Sigmoid colon (tissue), 7 donors: Measurements from ENCODE around the gene MYNN. TPM values are rescaled to one million over a fixed set of nuclear protein-coding genes. Genes with fewer than 3 reads are reported as not detected.

Experiments used
- DNase-seq: peaks from one replicate; pipeline ENCODE4 v3.0.0-alpha.2; 2019
- H3K27ac ChIP-seq, 4 donors: fragments of 200-600 bp; sonication (generic); one replicate each; pipeline ENCODE4 v1.5.1; 2016 to 2019; ENCODE audit warnings: mild to moderate bottlenecking in 1 of 4
- H3K27me3 ChIP-seq, 3 donors: fragments of 200-600 bp; sonication (generic); one replicate each; pipeline ENCODE4 v1.5.1; 2019; ENCODE audit warnings: mild to moderate bottlenecking in 1 of 3
- H3K36me3 ChIP-seq, 4 donors: fragments of 200-600 bp; sonication (generic); one replicate each; pipeline ENCODE4 v1.5.1; 2016 to 2019
- H3K4me1 ChIP-seq, 4 donors: fragments of 200-600 bp; sonication (generic); one replicate each; pipeline ENCODE4 v1.5.1; 2017 to 2019
- H3K4me3 ChIP-seq, 4 donors: fragments of 200-600 bp; sonication (generic); one replicate each; pipeline ENCODE4 v1.5.1; 2017 to 2019; ENCODE audit warnings: mild to moderate bottlenecking in 2 of 4, moderate library complexity in 1 of 4
- H3K9me3 ChIP-seq, 4 donors: fragments of 200-600 bp in 3 of 4; sonication (generic) in 3 of 4; one replicate each; pipeline versions ENCODE4 v1.5.1 to v1.6.1; 2013 to 2019
- EP300 ChIP-seq, 4 donors: sonication (generic); formaldehyde crosslinking; IDR thresholded peaks; one replicate each; pipeline ENCODE4 v1.6.1; 2017; ENCODE audit warnings: antibody characterized with exemption in 4 of 4
- POLR2A ChIP-seq, 2 donors: fragments of 450-650 bp; IDR thresholded peaks; one replicate each; pipeline ENCODE4 v1.6.1; 2016; ENCODE audit warnings: antibody characterized with exemption in 2 of 2, mild to moderate bottlenecking in 2 of 2, moderate library complexity in 2 of 2
- POLR2AphosphoS5 ChIP-seq, 4 donors: sonication (generic); formaldehyde crosslinking; IDR thresholded peaks; one replicate each; pipeline ENCODE4 v1.6.1; 2017; ENCODE audit warnings: antibody characterized with exemption in 4 of 4
- WGBS, 2 donors: extraction: QIAGEN DNeasy Blood & Tissue Kit; methylation state at CpG; one replicate each; pipeline ENCODE4 v1.1.7; 2013; 5-methylcytosine and 5-hydroxymethylcytosine counted together
- intact Hi-C: fragments of 100-400 bp; cut with DNase I; formaldehyde crosslinking; loops from one replicate; pipeline ENCODE4 v1.15.1; 2023
- polyA plus RNA-seq, 3 donors: library from polyadenylated mRNA; stranded (reverse); fragments of 200-250 nt; gene quantifications; one replicate each; pipeline ENCODE4 v1.2.3, GENCODE V29; 2013
- total RNA-seq, 4 donors: library from RNA; depleted of rRNA; stranded (reverse); fragments of >200 nt; gene quantifications; one replicate each; pipeline ENCODE4 v1.1.0, GENCODE V29; 2016
- TF ChIP-seq, protein P1 (sequence below), 4 experiments: fragments of 450-650 bp in 3 of 4; fragments of 200-600 bp in 1 of 4; IDR thresholded peaks; one replicate each; pipeline ENCODE4 v1.5.1; 2016 to 2019; ENCODE audit warnings: antibody characterized with exemption in 4 of 4, mild to moderate bottlenecking in 3 of 4, moderate library complexity in 2 of 4
- donor health status: healthy with polysubstance abuse.
- donor health status: Bipolar disorder and iron deficiency.
- donor health status: healthy.

MYNN gene
- total and polyA plus RNA-seq, 7 donors, result 7.6 to 24.4 (median 15.5) TPM

DNA sequence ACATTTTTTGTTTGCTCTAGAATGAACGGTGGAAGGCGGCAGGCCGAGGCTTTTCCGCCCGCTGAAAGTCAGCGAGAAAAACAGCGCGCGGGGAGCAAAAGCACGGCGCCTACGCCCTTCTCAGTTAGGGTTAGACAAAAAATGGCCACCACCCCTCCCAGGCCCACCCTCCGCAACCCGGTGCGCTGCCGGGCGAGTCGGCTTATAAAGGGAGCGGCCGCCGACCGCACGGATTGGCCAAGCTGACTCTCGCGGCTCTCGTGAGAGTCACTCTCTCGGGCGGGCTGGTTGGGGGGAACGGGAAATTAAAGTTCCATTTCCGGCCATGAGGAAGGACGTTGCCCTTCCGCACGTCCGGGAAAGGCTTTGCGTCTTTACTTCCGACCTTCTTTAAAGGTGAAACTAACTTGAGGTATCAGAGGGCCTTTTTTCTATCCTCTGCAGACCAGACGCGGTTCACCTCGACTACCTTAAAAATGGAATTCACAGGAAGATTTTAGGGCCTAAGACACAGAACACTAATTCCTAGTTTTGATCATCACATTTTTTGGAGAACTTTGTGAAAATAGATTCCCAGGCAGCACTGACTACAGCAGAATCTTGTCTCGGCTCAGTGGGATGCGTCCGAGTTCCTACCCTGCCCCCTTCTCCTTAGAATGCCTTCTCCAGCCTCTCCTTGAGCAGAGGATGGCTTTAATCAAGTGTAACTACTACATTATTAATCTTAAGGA, 8.1 kb upstream of the MYNN start, which contains the start of gene TERC:
Gene TERC, minus strand, starts transcription at position 179 of the 731 bp plus-strand sequence.
- H3K36me3 ChIP-seq, result no peaks in the 10 kb centered on the region
- no peaks in the 10 kb centered on the region for H3K27me3 ChIP-seq
- intact Hi-C loops, result loop anchor here (2.0 to 10.0 kb wide), 3 partner anchors 103 to 620 kb away; partner anchors contain the start of genes MECOM and SEC62
- H3K27ac ChIP-seq, result peak within 1 kb of the TSS; percentile 93 to 95 (median 94)
- DNase-seq, result peak; percentile 98
- TF ChIP-seq POLR2AphosphoS5 (IDR thresholded peaks at IDR 0.05), result peak; percentile 97 to 99 (median 98)
- TF ChIP-seq, protein P1, sequence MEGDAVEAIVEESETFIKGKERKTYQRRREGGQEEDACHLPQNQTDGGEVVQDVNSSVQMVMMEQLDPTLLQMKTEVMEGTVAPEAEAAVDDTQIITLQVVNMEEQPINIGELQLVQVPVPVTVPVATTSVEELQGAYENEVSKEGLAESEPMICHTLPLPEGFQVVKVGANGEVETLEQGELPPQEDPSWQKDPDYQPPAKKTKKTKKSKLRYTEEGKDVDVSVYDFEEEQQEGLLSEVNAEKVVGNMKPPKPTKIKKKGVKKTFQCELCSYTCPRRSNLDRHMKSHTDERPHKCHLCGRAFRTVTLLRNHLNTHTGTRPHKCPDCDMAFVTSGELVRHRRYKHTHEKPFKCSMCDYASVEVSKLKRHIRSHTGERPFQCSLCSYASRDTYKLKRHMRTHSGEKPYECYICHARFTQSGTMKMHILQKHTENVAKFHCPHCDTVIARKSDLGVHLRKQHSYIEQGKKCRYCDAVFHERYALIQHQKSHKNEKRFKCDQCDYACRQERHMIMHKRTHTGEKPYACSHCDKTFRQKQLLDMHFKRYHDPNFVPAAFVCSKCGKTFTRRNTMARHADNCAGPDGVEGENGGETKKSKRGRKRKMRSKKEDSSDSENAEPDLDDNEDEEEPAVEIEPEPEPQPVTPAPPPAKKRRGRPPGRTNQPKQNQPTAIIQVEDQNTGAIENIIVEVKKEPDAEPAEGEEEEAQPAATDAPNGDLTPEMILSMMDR (IDR thresholded peaks at IDR 0.05), result no peak
- peak; percentile 99 for TF ChIP-seq POLR2A (IDR thresholded peaks at IDR 0.05)
- peak in 1 of 4 donors; percentile 11 for TF ChIP-seq EP300 (IDR thresholded peaks at IDR 0.05)
- 7 to 8% methylated on average over 42 of the region's 42 CpGs for WGBS, 2 donors
- peaks cover 0 to 17% (median 4%) of the 10 kb centered on the region in 4 donors for H3K4me1 ChIP-seq
- peak within 1 kb of the TSS; percentile 69 to 74 (median 72) for H3K4me3 ChIP-seq
- H3K9me3 ChIP-seq, result peaks cover 0 to 2% (median 0%) of the 10 kb centered on the region in 4 donors

DNA sequence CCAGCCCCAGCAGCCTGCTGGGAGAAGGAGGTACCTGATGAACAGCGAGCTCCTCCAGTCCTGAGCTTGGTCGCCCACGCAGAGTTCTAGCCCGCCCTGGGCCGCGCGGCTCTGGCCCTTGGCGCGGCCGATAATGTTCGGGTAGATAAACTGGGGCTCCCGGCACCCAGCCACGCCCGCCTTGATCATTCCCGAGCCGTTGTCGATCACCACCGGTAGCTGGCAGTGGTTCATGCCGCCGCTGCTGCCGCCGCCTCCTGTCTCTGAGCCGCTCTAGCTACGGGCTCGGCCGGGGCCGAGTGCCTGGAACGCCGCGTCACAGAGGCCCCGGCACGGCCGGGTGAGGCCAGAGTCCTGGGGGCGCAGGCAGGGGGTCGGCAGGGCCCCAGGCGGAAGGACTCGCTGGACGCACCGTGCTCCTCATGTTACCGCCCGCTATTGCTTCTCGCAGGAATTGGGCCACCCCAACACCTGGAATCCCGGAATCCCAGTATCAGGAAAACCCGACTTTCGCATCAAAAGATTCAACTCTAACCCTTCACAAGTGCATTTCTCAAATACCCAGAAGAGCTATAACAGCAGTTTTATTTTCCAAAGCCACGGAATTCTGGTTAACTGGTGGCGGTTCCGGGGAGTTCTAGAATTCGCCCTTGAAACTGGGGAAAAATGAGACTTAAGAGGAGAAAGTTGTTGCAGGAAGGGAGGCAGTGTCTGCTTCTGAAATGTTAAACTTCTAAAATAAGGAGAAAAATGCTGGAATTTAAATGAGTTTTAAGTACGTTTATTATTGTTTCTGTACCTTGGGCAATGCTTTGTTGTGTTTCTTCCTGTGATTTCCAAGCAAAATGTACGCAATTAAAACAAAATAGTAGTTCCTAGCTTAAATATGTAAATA, 3.7 kb upstream of the MYNN start, which contains the start of gene ACTRT3:
Gene ACTRT3, minus strand, starts transcription at position 275 of the 895 bp plus-strand sequence. Its CDS starts 41 bp downstream, at position 234.
- Histone ChIP-seq H3K4me1 (peaks cover 0 to 14% (median 8%) of the 10 kb centered on the region in 4 donors), H3K27me3 (no peaks in the 10 kb centered on the region), H3K27ac (peak within 1 kb of the TSS; percentile 81 to 91 (median 91)), H3K4me3 (peak within 1 kb of the TSS; percentile 49 to 79 (median 74)), H3K36me3 (peaks cover 0 to 4% (median under 1%) of the 10 kb centered on the region in 4 donors), H3K9me3 (no peaks in the 10 kb centered on the region)
- peak; percentile 79 for DNase-seq
- intact Hi-C loops, result loop anchor here (5.0 to 10.0 kb wide), 2 partner anchors 43 to 625 kb away; partner anchors contain the start of genes LRRC34 and LRRIQ4
- TF ChIP-seq POLR2A (IDR thresholded peaks at IDR 0.05) (peak; percentile 3 to 14), EP300 (IDR thresholded peaks at IDR 0.05) (no peak), POLR2AphosphoS5 (IDR thresholded peaks at IDR 0.05) (peak in 2 of 4 donors; percentile 28 to 53)
- WGBS, 2 donors, result 1 to 2% methylated on average over 51 of the region's 51 CpGs

DNA sequence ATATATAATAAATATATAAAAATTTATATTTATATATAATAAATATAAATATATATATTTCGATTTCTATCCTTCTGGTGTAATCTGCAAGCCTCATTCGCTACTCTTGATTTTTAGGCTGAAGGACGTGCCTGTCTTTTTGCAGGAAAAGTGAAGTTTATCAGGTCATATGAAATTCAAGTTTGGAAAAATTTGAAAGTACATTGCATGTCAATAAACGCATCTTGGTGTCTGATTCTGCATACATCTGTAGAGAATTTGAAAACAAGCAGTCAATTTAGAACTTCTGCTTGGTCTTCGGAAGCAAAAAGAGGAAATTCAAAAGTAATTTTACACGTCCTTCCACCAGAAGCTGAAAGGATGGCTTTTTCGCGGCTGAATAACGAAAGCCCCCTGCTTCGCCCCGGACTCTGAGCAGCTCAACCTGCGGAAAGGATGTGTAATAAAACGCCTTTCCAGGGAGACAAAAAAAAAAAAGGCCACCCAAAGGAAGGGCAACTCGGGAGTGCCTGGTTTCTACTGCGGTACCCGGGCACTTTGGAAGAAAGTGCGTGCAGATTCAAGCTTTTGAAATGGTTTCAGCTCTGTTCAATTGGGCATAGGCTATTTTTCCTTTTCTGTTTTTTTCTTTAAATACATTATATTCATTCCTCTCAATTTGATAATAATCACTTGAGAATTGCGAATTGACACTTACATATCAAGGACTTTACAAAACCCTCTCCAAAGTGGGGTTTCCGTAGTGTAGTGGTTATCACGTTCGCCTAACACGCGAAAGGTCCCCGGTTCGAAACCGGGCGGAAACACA, 1.5 kb upstream of the MYNN start:
- Histone ChIP-seq H3K4me1 (peaks cover 0 to 31% (median 23%) of the 10 kb centered on the region in 4 donors), H3K27ac (peak overlapping the region; percentile 91 to 99 (median 98)), H3K4me3 (peak overlapping the region; percentile 68 to 94 (median 87)), H3K36me3 (peaks cover 0 to 24% (median 3%) of the 10 kb centered on the region in 4 donors), H3K9me3 (no peaks in the 10 kb centered on the region), H3K27me3 (no peaks in the 10 kb centered on the region)
- 1% methylated on average over 27 of the region's 27 CpGs for WGBS, 2 donors
- intact Hi-C loops, result loop anchor here (2.0 to 5.0 kb wide), 3 partner anchors 41 to 585 kb away; partner anchors contain the start of genes LRRC34, LRRIQ4, SEC62 and SKIL
- TF ChIP-seq POLR2AphosphoS5 (IDR thresholded peaks at IDR 0.05) (peak in 2 of 4 donors; percentile 11 to 37), EP300 (IDR thresholded peaks at IDR 0.05) (no peak)
- TF ChIP-seq, protein P1 (IDR thresholded peaks at IDR 0.05), result no peak
- DNase-seq, result peak; percentile 69

DNA sequence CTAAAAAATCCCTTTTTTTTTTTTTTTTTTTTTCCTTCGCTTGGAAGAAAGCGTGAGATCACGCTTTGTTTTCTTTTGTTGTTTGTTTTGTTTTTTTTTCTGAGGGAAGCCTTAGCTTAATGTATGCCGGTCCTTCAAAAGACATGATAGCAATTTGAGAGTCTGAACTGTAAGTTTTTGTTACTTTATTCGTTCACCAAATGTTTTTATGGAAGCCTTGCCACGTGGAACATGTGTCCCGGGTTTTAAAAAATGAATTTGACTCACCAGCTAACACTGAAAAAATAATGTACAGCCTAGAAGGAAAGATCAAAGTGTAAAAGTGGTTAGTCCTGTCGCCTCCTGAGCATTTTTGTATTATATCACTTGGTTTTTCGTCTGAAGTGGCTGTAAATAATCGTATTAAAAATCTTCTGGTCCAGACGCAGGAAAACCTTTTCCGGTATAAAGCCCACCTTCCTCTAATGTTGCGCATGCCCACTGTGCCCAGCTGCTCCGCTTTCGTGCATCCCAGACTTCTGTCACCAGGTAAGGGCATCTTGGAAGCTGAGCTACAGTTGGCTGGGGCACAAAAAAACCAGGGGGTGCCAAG, 795 bp upstream of the MYNN start:
- no peaks in the 10 kb centered on the region for H3K27me3 ChIP-seq
- H3K27ac ChIP-seq, result peak overlapping the region; percentile 91 to 99 (median 98)
- intact Hi-C loops, result loop anchor here (2.0 to 5.0 kb wide), 3 partner anchors 40 to 584 kb away; partner anchors contain the start of genes LRRC34, LRRIQ4, SEC62 and SKIL
- 0% methylated on average over 15 of the region's 15 CpGs for WGBS, 2 donors
- H3K4me1 ChIP-seq, result peaks cover 0 to 31% (median 23%) of the 10 kb centered on the region in 4 donors
- H3K9me3 ChIP-seq, result no peaks in the 10 kb centered on the region
- DNase-seq, result peak; percentile 91
- TF ChIP-seq, protein P1 (IDR thresholded peaks at IDR 0.05), result no peak
- TF ChIP-seq POLR2A (IDR thresholded peaks at IDR 0.05) (no peak), POLR2AphosphoS5 (IDR thresholded peaks at IDR 0.05) (no peak), EP300 (IDR thresholded peaks at IDR 0.05) (no peak)
- peak overlapping the region; percentile 68 to 94 (median 87) for H3K4me3 ChIP-seq
- H3K36me3 ChIP-seq, result peaks cover 0 to 31% (median 7%) of the 10 kb centered on the region in 4 donors
